HUDEP-2 (cell line): ENCODE results near the gene SLC25A24.
"Not testable (repeated sequence)": the region's sequence is repeated elsewhere in the genome, so short reads cannot be mapped to it uniquely, and the experiment has no call there.

Experiments
- DNase-seq, 76 experiments: peaks; one replicate each; lab custom pipeline; 2025; ENCODE audit not compliant: unreplicated experiment in 76 of 76; lab: John Stamatoyannopoulos, UW

Gene SLC25A24

GRCh38 chr1:108199781-108200686, at the start of gene SLC25A24:
SLC25A24 (minus strand) TSS chr1:108200343; CDS start chr1:108200138, 205 bp downstream.
- DNase-seq, result peak in 12 of 76 experiments; percentile 1 to 29 (median 6)

- not testable (repeated sequence) for DNase-seq
Measured at GRCh38 chr1:108243976-108244375, 43.8 kb upstream of the SLC25A24 start, which contains the start of gene NBPF4. NBPF4 (minus strand) TSS chr1:108244076; CDS start chr1:108243761, 315 bp downstream.

- not testable (repeated sequence) for DNase-seq
Measured at GRCh38 chr1:108239426-108239825, 39.3 kb upstream of the SLC25A24 start.

GRCh38 chr1:108235308-108235707, 35.2 kb upstream of the SLC25A24 start:
- not testable (repeated sequence) for DNase-seq

GRCh38 chr1:108232183-108232582, 32.0 kb upstream of the SLC25A24 start:
- not testable (repeated sequence) for DNase-seq

GRCh38 chr1:108229976-108230375, 29.8 kb upstream of the SLC25A24 start:
- DNase-seq, result not testable (repeated sequence)

GRCh38 chr1:108227772-108228171, 27.6 kb upstream of the SLC25A24 start:
- DNase-seq, result not testable (repeated sequence)

GRCh38 chr1:108226855-108227254, 26.7 kb upstream of the SLC25A24 start:
- not testable (repeated sequence) for DNase-seq

- DNase-seq, result not testable (repeated sequence)
Measured at GRCh38 chr1:108223226-108223625, 23.1 kb upstream of the SLC25A24 start.

GRCh38 chr1:108217515-108218174, 17.5 kb upstream of the SLC25A24 start:
- not testable (repeated sequence) for DNase-seq

GRCh38 chr1:108217007-108217406, 16.9 kb upstream of the SLC25A24 start:
- not testable (repeated sequence) for DNase-seq

GRCh38 chr1:108216028-108216890, 16.1 kb upstream of the SLC25A24 start:
- not testable (repeated sequence) for DNase-seq

- not testable (repeated sequence) for DNase-seq
Measured at GRCh38 chr1:108214641-108215465, 14.7 kb upstream of the SLC25A24 start.

GRCh38 chr1:108211014-108211413, 10.9 kb upstream of the SLC25A24 start:
- no peak for DNase-seq

- DNase-seq, result no peak
Measured at GRCh38 chr1:108209456-108210108, 9.4 kb upstream of the SLC25A24 start.

GRCh38 chr1:108208724-108209446, 8.7 kb upstream of the SLC25A24 start:
- DNase-seq, result no peak

GRCh38 chr1:108203582-108203981, 3.4 kb upstream of the SLC25A24 start:
- not testable (repeated sequence) for DNase-seq

- DNase-seq, result no peak
Measured at GRCh38 chr1:108201687-108202086, 1.5 kb upstream of the SLC25A24 start.
